Astrocyte of the spinal cord (primary cell): ENCODE results near the gene RAD23B.

Source experiments
- DNase-seq: peaks from one replicate; pipeline ENCODE4 v3.0.0; 2011; ENCODE audit warnings: low read depth, low spot score
- H3K4me3 ChIP-seq: 2 replicates; pipeline ENCODE4 v1.5.1; 2011; ENCODE audit warnings: low read depth, mild to moderate bottlenecking, low read length, moderate library complexity
- in situ Hi-C: cut with HindIII; loops from 2 replicates; pipeline ENCODE4 v1.10.0; 2017; ENCODE audit warnings: low sequenced_read_pairs
- TF ChIP-seq, protein P1 (sequence below): IDR thresholded peaks from 2 replicates; pipeline ENCODE4 v1.5.1; 2012; ENCODE audit warnings: low read depth, mild to moderate bottlenecking, low read length, inconsistent platforms

The RAD23B gene

DNA sequence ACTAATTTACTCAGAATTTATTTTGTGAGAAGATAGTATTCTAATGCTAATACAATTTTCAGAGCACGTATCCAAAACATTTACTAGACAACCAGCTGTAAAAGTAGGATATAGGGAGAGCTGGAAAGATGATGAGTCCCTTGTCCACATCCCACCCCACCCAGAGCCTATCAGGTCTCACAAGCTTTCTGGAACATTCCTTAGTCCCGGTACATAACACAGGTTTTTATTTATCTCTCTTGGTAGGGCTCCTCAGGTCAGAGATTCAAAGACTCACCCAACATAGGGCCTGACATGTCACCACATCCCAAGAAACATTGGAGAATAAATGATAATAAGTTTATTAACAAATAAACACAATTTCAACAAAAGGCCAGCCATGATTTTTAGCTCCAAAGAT, 13.8 kb upstream of the RAD23B start:
- no peak overlapping the region for H3K4me3 ChIP-seq
- TF ChIP-seq, protein P1, sequence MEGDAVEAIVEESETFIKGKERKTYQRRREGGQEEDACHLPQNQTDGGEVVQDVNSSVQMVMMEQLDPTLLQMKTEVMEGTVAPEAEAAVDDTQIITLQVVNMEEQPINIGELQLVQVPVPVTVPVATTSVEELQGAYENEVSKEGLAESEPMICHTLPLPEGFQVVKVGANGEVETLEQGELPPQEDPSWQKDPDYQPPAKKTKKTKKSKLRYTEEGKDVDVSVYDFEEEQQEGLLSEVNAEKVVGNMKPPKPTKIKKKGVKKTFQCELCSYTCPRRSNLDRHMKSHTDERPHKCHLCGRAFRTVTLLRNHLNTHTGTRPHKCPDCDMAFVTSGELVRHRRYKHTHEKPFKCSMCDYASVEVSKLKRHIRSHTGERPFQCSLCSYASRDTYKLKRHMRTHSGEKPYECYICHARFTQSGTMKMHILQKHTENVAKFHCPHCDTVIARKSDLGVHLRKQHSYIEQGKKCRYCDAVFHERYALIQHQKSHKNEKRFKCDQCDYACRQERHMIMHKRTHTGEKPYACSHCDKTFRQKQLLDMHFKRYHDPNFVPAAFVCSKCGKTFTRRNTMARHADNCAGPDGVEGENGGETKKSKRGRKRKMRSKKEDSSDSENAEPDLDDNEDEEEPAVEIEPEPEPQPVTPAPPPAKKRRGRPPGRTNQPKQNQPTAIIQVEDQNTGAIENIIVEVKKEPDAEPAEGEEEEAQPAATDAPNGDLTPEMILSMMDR = no peak
- no peak for DNase-seq
- in situ Hi-C loops = no loop called here

DNA sequence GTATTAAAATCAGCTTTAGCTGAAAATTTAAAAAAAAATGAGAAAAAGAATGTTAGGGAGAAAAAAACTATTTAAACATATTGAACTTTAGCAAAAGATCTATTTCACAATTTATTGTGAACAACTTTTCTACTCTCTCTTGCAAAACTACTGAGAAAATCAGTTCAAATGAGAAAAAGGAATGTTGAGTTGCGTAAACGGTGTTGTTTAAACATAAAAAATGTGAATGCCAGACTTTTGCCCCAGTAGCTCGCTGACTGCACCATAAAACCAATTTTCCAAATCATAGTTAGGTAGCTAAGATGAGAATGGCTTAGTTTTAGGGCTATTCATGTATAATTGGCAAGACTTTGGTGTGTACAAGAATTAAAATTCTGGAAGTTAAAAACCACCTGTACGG, 13.4 kb upstream of the RAD23B start:
- in situ Hi-C loops = no loop called here
- H3K4me3 ChIP-seq = no peak overlapping the region
- TF ChIP-seq, protein P1 = no peak
- DNase-seq = no peak

DNA sequence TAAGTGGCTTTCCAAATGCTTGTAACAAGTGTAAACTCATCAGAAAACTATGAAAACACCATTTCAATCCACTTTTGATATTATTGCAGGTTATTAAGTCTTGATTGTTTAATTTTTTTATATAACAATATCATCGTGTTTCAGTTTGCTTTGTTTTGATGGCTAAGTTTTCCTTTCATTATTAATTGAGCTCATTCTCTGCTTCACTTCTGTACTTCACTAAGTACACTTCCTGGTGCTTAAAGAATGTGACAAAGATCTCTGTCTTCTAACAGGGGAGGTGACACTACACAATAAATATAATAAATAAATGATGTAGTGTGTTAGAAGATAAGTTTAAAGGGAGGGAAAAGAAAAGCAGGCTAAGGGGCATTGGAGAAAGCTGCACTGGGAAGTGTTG, 13.0 kb upstream of the RAD23B start:
- DNase-seq = no peak
- H3K4me3 ChIP-seq = no peak overlapping the region
- TF ChIP-seq, protein P1 = no peak
- in situ Hi-C loops = no loop called here

DNA sequence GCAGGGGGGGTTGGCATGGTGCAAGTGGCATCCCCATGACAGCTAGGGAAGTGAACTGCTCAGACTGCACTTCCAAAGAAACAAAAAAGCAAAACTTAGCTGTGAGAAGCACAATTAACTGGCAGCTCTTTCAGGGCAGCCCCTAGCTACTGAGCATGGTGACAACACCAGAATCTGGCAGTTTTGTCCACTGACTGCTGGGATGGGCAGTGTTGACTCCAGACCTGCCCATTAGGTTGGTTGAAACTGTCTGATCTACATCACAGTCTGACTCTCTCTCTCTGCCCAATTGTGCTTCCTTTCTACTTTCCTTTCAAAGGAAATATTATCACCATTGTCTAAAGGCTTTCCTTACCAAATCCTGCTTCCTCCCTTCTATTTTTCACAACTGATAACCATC, 12.5 kb upstream of the RAD23B start:
- DNase-seq = no peak
- no peak overlapping the region for H3K4me3 ChIP-seq
- TF ChIP-seq, protein P1 = no peak
- in situ Hi-C loops = no loop called here

DNA sequence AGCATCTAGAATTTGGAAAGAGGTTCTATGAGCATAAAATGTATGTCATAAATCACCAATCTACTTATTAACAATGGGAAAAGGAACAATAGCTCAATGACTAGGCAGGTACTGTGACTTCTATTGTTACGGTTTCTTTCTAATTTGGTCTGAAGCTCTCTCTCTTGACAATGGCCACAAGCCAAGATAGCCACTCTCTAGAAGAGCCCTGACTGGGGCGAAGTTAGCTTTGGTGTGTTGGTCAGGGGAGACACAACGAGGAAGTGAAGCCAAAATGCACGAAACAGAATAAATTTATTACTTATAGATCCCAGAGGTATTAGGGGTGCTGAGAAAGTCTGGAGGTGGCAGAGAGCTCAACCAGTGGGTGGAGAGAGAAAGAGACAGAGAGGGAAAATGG, 9.4 kb upstream of the RAD23B start:
- in situ Hi-C loops = no loop called here
- TF ChIP-seq, protein P1 = no peak
- H3K4me3 ChIP-seq = no peak overlapping the region
- no peak for DNase-seq

DNA sequence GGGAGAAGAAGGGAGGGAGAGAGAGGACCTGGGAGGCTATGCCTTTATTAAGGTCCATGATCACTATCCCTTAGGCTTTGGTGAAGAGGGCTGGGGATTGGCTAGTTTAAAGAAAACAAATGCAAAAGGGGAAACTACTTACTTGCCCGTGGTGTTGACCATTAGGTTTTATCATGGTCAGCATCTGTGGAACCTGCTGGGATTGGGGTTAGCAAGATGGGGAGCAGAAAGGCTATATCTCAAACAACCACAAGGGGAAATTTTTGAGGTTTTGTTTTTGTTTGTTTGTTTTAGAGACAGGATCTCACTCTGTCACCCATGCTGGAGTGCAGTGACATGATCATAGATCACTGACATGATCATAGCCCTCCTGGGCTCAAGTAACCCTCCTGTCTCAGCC, 9.0 kb upstream of the RAD23B start:
- no peak overlapping the region for H3K4me3 ChIP-seq
- TF ChIP-seq, protein P1 = no peak
- no peak for DNase-seq
- in situ Hi-C loops = no loop called here

DNA sequence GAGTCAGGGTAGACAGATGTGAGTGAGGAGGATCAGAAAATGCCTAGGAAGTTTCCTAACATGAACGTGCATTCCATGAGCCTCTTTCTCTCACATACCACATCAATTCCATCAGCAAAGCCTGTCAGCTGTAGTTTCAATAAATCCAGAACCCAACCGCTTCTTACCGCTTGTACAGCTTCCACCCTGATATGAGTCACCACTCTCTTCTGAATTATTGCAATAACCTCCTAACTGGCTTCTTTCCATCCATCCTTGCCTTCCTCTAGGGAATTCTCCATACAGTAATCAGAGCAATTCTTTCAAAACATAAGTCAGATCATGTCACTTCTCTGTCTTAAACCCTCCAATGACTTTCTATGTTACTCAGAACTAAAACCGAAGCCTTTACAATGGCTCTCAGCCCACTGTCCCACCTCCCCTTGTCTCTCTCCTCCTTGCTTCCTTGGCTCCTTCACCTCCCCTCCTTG, 8.1 kb upstream of the RAD23B start:
- TF ChIP-seq, protein P1 = no peak
- in situ Hi-C loops = no loop called here
- DNase-seq = peak; percentile 96
- H3K4me3 ChIP-seq = no peak overlapping the region
